GM19238 (cell line): Measurements from ENCODE around the gene ATL2.
"Not testable (repeated sequence)": the region's sequence is repeated elsewhere in the genome, so short reads cannot be mapped to it uniquely, and the experiment has no call there.

Experiments used
- DNase-seq: peaks from one replicate; pipeline ENCODE4 v3.0.0; 2011; ENCODE audit warnings: low spot score; ENCODE audit not compliant: insufficient read length

Gene ATL2

GRCh38 chr2:38377050-38377828 is at the start of gene ATL2:
ATL2 (minus strand) TSS chr2:38377273; CDS start chr2:38377260, 13 bp downstream.
- DNase-seq = peak; percentile 89

GRCh38 chr2:38423763-38424162 is 46.7 kb upstream of the ATL2 start:
- no peak for DNase-seq

GRCh38 chr2:38421274-38422056 is 44.4 kb upstream of the ATL2 start:
- DNase-seq = no peak

- no peak for DNase-seq
These were observed 42.4 kb upstream of the ATL2 start for GRCh38 chr2:38419499-38419898.

GRCh38 chr2:38418735-38419134 is 41.7 kb upstream of the ATL2 start:
- DNase-seq = no peak

GRCh38 chr2:38417745-38418689 is 40.9 kb upstream of the ATL2 start:
- no peak for DNase-seq

- no peak for DNase-seq
These were observed 39.4 kb upstream of the ATL2 start for GRCh38 chr2:38416296-38417036.

- no peak for DNase-seq
These were observed 38.7 kb upstream of the ATL2 start for GRCh38 chr2:38415728-38416291.

- no peak for DNase-seq
These were observed 38.0 kb upstream of the ATL2 start for GRCh38 chr2:38415023-38415422.

GRCh38 chr2:38412235-38412871 is 35.3 kb upstream of the ATL2 start:
- not testable (repeated sequence) for DNase-seq

- no peak for DNase-seq
These were observed 32.4 kb upstream of the ATL2 start for GRCh38 chr2:38409156-38410102.

GRCh38 chr2:38407111-38407682 is 30.1 kb upstream of the ATL2 start:
- DNase-seq = no peak

- DNase-seq = no peak
These were observed 29.6 kb upstream of the ATL2 start for GRCh38 chr2:38406597-38407110.

- no peak for DNase-seq
These were observed 29.0 kb upstream of the ATL2 start for GRCh38 chr2:38405917-38406596.

- DNase-seq = no peak
These were observed 23.4 kb upstream of the ATL2 start for GRCh38 chr2:38400513-38400912.

GRCh38 chr2:38398739-38399138 is 21.7 kb upstream of the ATL2 start:
- no peak for DNase-seq

GRCh38 chr2:38394903-38395341 is 17.8 kb upstream of the ATL2 start:
- no peak for DNase-seq

- DNase-seq = no peak
These were observed 17.0 kb upstream of the ATL2 start for GRCh38 chr2:38394041-38394440.
